Activated naive CD8-positive, alpha-beta T cell treated with anti-CD3 and anti-CD28 coated beads for 36 hours (primary cell): ENCODE data around the gene HOXA7. TPM values are rescaled to one million over a fixed set of nuclear protein-coding genes. Genes with fewer than 3 reads are reported as not detected.
A peak's percentile ranks its signal among the peaks of the same experiment; 100 is the strongest.

Experiments used
- DNase-seq: peaks from one replicate; pipeline ENCODE4 v3.0.0; 2021
- H3K27ac Mint-ChIP-seq: one replicate; pipeline ENCODE4 v1.8.0; 2022; ENCODE audit warnings: mild to moderate bottlenecking, moderate library complexity, mixed read lengths
- H3K27me3 Mint-ChIP-seq: one replicate; pipeline ENCODE4 v1.8.0; 2022; ENCODE audit warnings: mild to moderate bottlenecking, mixed read lengths
- H3K36me3 Mint-ChIP-seq: one replicate; pipeline ENCODE4 v1.8.0; 2021; ENCODE audit warnings: mild to moderate bottlenecking, mixed read lengths
- H3K4me1 Mint-ChIP-seq: one replicate; pipeline ENCODE4 v1.8.0; 2021; ENCODE audit warnings: mixed read lengths
- H3K4me3 Mint-ChIP-seq: one replicate; pipeline ENCODE4 v1.8.0; 2022; ENCODE audit warnings: mild to moderate bottlenecking, moderate library complexity, mixed read lengths
- H3K9me3 Mint-ChIP-seq: one replicate; pipeline ENCODE4 v1.8.0; 2022; ENCODE audit warnings: mixed read lengths
- total RNA-seq, 2 experiments: library from RNA; stranded (reverse); gene quantifications; one replicate each; pipeline ENCODE4 v1.2.3, GENCODE V29; 2021

The HOXA7 gene
- total RNA-seq, 2 experiments from 2014 or later, result not detected

GRCh38 chr7:27137640-27138315 lies 18.7 kb downstream of the HOXA7 start:
- peaks cover 1% of the 10 kb centered on the region for H3K36me3 Mint-ChIP-seq
- no peak overlapping the region for H3K27ac Mint-ChIP-seq

GRCh38 chr7:27134392-27134791 lies 22.1 kb downstream of the HOXA7 start:
- Mint-ChIP-seq H3K27ac (no peak overlapping the region), H3K4me1 (peaks cover 20% of the 10 kb centered on the region), H3K4me3 (no peak overlapping the region), H3K27me3 (peaks cover 79% of the 10 kb centered on the region), H3K36me3 (no peaks in the 10 kb centered on the region), H3K9me3 (no peaks in the 10 kb centered on the region)
- no peak for DNase-seq

More at GRCh38 chr7:27137640-27138315, 18.7 kb downstream of the HOXA7 start:
- DNase-seq, result no peak
- Mint-ChIP-seq H3K4me1 (peaks cover 20% of the 10 kb centered on the region), H3K4me3 (no peak overlapping the region), H3K9me3 (no peaks in the 10 kb centered on the region), H3K27me3 (peaks cover 76% of the 10 kb centered on the region)

GRCh38 chr7:27133409-27134231 lies 22.9 kb downstream of the HOXA7 start:
- peaks cover 82% of the 10 kb centered on the region for H3K27me3 Mint-ChIP-seq
- H3K36me3 Mint-ChIP-seq, result no peaks in the 10 kb centered on the region
- no peak for DNase-seq
- no peaks in the 10 kb centered on the region for H3K9me3 Mint-ChIP-seq
- no peak overlapping the region for H3K27ac Mint-ChIP-seq
- no peak overlapping the region for H3K4me3 Mint-ChIP-seq
- peaks cover 20% of the 10 kb centered on the region for H3K4me1 Mint-ChIP-seq

GRCh38 chr7:27132978-27133377 lies 23.5 kb downstream of the HOXA7 start:
- H3K27me3 Mint-ChIP-seq, result peaks cover 77% of the 10 kb centered on the region
- no peak overlapping the region for H3K4me3 Mint-ChIP-seq

GRCh38 chr7:27132214-27132613 lies 24.3 kb downstream of the HOXA7 start:
- Mint-ChIP-seq H3K27ac (no peak overlapping the region), H3K27me3 (peaks cover 77% of the 10 kb centered on the region), H3K4me1 (peaks cover 18% of the 10 kb centered on the region), H3K9me3 (no peaks in the 10 kb centered on the region), H3K36me3 (no peaks in the 10 kb centered on the region), H3K4me3 (no peak overlapping the region)
- DNase-seq, result no peak

More at GRCh38 chr7:27132978-27133377, 23.5 kb downstream of the HOXA7 start:
- H3K27ac Mint-ChIP-seq, result no peak overlapping the region
- H3K36me3 Mint-ChIP-seq, result no peaks in the 10 kb centered on the region
- no peak for DNase-seq
- peaks cover 20% of the 10 kb centered on the region for H3K4me1 Mint-ChIP-seq
- no peaks in the 10 kb centered on the region for H3K9me3 Mint-ChIP-seq

GRCh38 chr7:27131390-27131819 lies 25.1 kb downstream of the HOXA7 start:
- H3K4me1 Mint-ChIP-seq, result peaks cover 16% of the 10 kb centered on the region
- no peaks in the 10 kb centered on the region for H3K36me3 Mint-ChIP-seq
- peaks cover 72% of the 10 kb centered on the region for H3K27me3 Mint-ChIP-seq
- H3K4me3 Mint-ChIP-seq, result peak overlapping the region; percentile 60
- no peak for DNase-seq
- no peaks in the 10 kb centered on the region for H3K9me3 Mint-ChIP-seq
- H3K27ac Mint-ChIP-seq, result no peak overlapping the region

GRCh38 chr7:27130540-27131389 lies 25.7 kb downstream of the HOXA7 start, which contains the start of gene HOXA4:
TSS of gene HOXA4 (minus strand) at chr7:27130757. CDS start at chr7:27130733, 24 bp downstream.
- H3K27me3 Mint-ChIP-seq, result peaks cover 66% of the 10 kb centered on the region
- H3K4me3 Mint-ChIP-seq, result peak within 1 kb of the TSS; percentile 60
- H3K27ac Mint-ChIP-seq, result no peak within 1 kb of the TSS
- H3K36me3 Mint-ChIP-seq, result no peaks in the 10 kb centered on the region
- peaks cover 16% of the 10 kb centered on the region for H3K4me1 Mint-ChIP-seq
- DNase-seq, result peak; percentile 80
- no peaks in the 10 kb centered on the region for H3K9me3 Mint-ChIP-seq

- Mint-ChIP-seq H3K9me3 (no peaks in the 10 kb centered on the region), H3K27me3 (peaks cover 63% of the 10 kb centered on the region), H3K36me3 (no peaks in the 10 kb centered on the region), H3K4me3 (no peak overlapping the region), H3K4me1 (peaks cover 12% of the 10 kb centered on the region), H3K27ac (no peak overlapping the region)
- DNase-seq, result no peak
These were observed 26.5 kb downstream of the HOXA7 start for GRCh38 chr7:27129729-27130539.

- H3K4me3 Mint-ChIP-seq, result no peak overlapping the region
- no peaks in the 10 kb centered on the region for H3K9me3 Mint-ChIP-seq
- no peaks in the 10 kb centered on the region for H3K36me3 Mint-ChIP-seq
- H3K4me1 Mint-ChIP-seq, result peaks cover 4% of the 10 kb centered on the region
- DNase-seq, result no peak
- H3K27me3 Mint-ChIP-seq, result peaks cover 54% of the 10 kb centered on the region
- H3K27ac Mint-ChIP-seq, result no peak overlapping the region
These were observed 27.4 kb downstream of the HOXA7 start for GRCh38 chr7:27128776-27129728.

- H3K36me3 Mint-ChIP-seq, result no peaks in the 10 kb centered on the region
- H3K4me1 Mint-ChIP-seq, result no peaks in the 10 kb centered on the region
- no peak overlapping the region for H3K27ac Mint-ChIP-seq
- H3K9me3 Mint-ChIP-seq, result no peaks in the 10 kb centered on the region
- no peak for DNase-seq
- peaks cover 44% of the 10 kb centered on the region for H3K27me3 Mint-ChIP-seq
- no peak overlapping the region for H3K4me3 Mint-ChIP-seq
These were observed 28.4 kb downstream of the HOXA7 start for GRCh38 chr7:27128034-27128433.

- DNase-seq, result no peak
- no peaks in the 10 kb centered on the region for H3K4me1 Mint-ChIP-seq
- no peaks in the 10 kb centered on the region for H3K36me3 Mint-ChIP-seq
- no peaks in the 10 kb centered on the region for H3K9me3 Mint-ChIP-seq
- H3K4me3 Mint-ChIP-seq, result no peak overlapping the region
- peaks cover 34% of the 10 kb centered on the region for H3K27me3 Mint-ChIP-seq
- H3K27ac Mint-ChIP-seq, result no peak overlapping the region
These were observed 29.7 kb downstream of the HOXA7 start for GRCh38 chr7:27126596-27127327.

GRCh38 chr7:27125986-27126394 lies 30.5 kb downstream of the HOXA7 start:
- Mint-ChIP-seq H3K4me1 (no peaks in the 10 kb centered on the region), H3K4me3 (no peak overlapping the region), H3K27me3 (peaks cover 28% of the 10 kb centered on the region), H3K27ac (no peak overlapping the region), H3K36me3 (no peaks in the 10 kb centered on the region), H3K9me3 (no peaks in the 10 kb centered on the region)
- DNase-seq, result no peak
